ENCODE data around the gene C16orf95. TPM values are rescaled to one million over a fixed set of nuclear protein-coding genes. Genes with fewer than 3 reads are reported as not detected.

Gene C16orf95
- polyA plus RNA-seq, 1 experiment = 7.8 TPM

GRCh38 chr16:87331241-87331801, 14.1 kb upstream of the C16orf95 start:
- ChIA-PET POLR2A (interaction anchor here (0.7 kb wide), 1 partner anchor 813 kb away, joined by 3 read pairs; no protein-coding TSS in a partner anchor), CTCF (interaction anchor here (1.0 to 1.6 kb wide), 2 partner anchors 10 to 52 kb away, joined by 3 to 5 read pairs; no protein-coding TSS in a partner anchor)
- TF ChIP-seq CTCF (IDR thresholded peaks at IDR 0.05; ENCODE audit: insufficient read depth, low read depth, low read length) = no peak
- no peak overlapping the region for H3K4me3 ChIP-seq (ENCODE audit: low read depth, low read length)
- DNase-seq (ENCODE audit: low read depth) = no peak
- H3K27me3 ChIP-seq (ENCODE audit: control insufficient read depth, insufficient read depth, low read length) = no peaks in the 10 kb centered on the region
- peaks cover 26% of the 10 kb centered on the region for H3K36me3 ChIP-seq (ENCODE audit: control insufficient read depth, insufficient read depth, low read length)

- no peak overlapping the region for H3K4me3 ChIP-seq (ENCODE audit: low read depth, low read length)
- CTCF ChIA-PET = interaction anchor here (0.7 kb wide), 1 partner anchor 9 kb away, joined by 3 read pairs; no protein-coding TSS in a partner anchor
- H3K27me3 ChIP-seq (ENCODE audit: control insufficient read depth, insufficient read depth, low read length) = no peaks in the 10 kb centered on the region
- TF ChIP-seq CTCF (IDR thresholded peaks at IDR 0.05; ENCODE audit: insufficient read depth, low read depth, low read length) = no peak
- DNase-seq (ENCODE audit: low read depth) = no peak
- POLR2A ChIA-PET = interaction anchor here (0.7 kb wide), 1 partner anchor 813 kb away, joined by 3 read pairs; no protein-coding TSS in a partner anchor
- peaks cover 24% of the 10 kb centered on the region for H3K36me3 ChIP-seq (ENCODE audit: control insufficient read depth, insufficient read depth, low read length)
Observed at GRCh38 chr16:87330646-87331045, 13.5 kb upstream of the C16orf95 start.

GRCh38 chr16:87330257-87330624, 13.0 kb upstream of the C16orf95 start:
- no peak for TF ChIP-seq CTCF (IDR thresholded peaks at IDR 0.05; ENCODE audit: insufficient read depth, low read depth, low read length)
- DNase-seq (ENCODE audit: low read depth) = no peak
- no peaks in the 10 kb centered on the region for H3K27me3 ChIP-seq (ENCODE audit: control insufficient read depth, insufficient read depth, low read length)
- H3K36me3 ChIP-seq (ENCODE audit: control insufficient read depth, insufficient read depth, low read length) = peaks cover 22% of the 10 kb centered on the region
- H3K4me3 ChIP-seq (ENCODE audit: low read depth, low read length) = no peak overlapping the region
- POLR2A ChIA-PET = interaction anchor here (0.7 kb wide), 1 partner anchor 812 kb away, joined by 3 read pairs; no protein-coding TSS in a partner anchor
- CTCF ChIA-PET = interaction anchor here (0.7 kb wide), 1 partner anchor 8 kb away, joined by 3 read pairs; no protein-coding TSS in a partner anchor

- no peak for TF ChIP-seq CTCF (IDR thresholded peaks at IDR 0.05; ENCODE audit: insufficient read depth, low read depth, low read length)
- Histone ChIP-seq H3K27me3 (ENCODE audit: control insufficient read depth, insufficient read depth, low read length) (no peaks in the 10 kb centered on the region), H3K4me3 (ENCODE audit: low read depth, low read length) (no peak overlapping the region), H3K36me3 (ENCODE audit: control insufficient read depth, insufficient read depth, low read length) (peaks cover 21% of the 10 kb centered on the region)
- CTCF ChIA-PET = no interaction called here
- POLR2A ChIA-PET = no interaction called here
- no peak for DNase-seq (ENCODE audit: low read depth)
Observed at GRCh38 chr16:87329436-87330256, 12.5 kb upstream of the C16orf95 start.

- ChIA-PET POLR2A (no interaction called here), CTCF (no interaction called here)
- no peak for DNase-seq (ENCODE audit: low read depth)
- peaks cover 20% of the 10 kb centered on the region for H3K36me3 ChIP-seq (ENCODE audit: control insufficient read depth, insufficient read depth, low read length)
- no peak overlapping the region for H3K4me3 ChIP-seq (ENCODE audit: low read depth, low read length)
- TF ChIP-seq CTCF (IDR thresholded peaks at IDR 0.05; ENCODE audit: insufficient read depth, low read depth, low read length) = no peak
- H3K27me3 ChIP-seq (ENCODE audit: control insufficient read depth, insufficient read depth, low read length) = no peaks in the 10 kb centered on the region
Observed at GRCh38 chr16:87328846-87329245, 11.7 kb upstream of the C16orf95 start.
